Endothelial cell of hepatic sinusoid (primary cell): ENCODE data around the gene MYBPHL.

Experiments used
- in situ Hi-C: cut with HindIII; loops from 2 replicates; pipeline ENCODE4 v1.10.0; 2017; ENCODE audit warnings: low sequenced_read_pairs

Gene MYBPHL

DNA sequence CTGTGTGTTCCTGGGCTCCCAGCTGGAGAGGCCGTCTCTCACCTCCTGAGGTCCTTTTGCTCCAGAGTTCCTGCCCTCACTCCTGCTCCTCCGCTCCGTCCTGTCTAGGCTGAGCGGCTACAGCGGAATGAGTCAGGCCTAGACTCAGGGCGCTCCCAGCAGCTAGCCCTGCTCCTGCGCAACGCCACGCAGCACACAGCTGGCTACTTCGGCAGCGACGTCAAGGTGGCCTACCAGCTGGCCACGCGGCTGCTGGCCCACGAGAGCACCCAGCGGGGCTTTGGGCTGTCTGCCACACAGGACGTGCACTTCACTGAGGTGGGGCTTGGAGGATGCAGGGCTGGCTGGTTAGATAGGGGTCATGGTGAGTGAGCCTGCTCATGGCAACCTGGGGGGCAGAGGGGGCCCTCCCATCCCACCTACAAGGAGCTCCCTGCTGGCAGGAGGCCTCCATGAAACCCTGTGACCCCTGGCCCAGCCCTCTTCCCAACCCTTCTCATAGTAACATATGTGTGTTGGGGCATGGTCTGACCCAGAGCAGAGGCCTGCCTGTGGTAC, 39.0 kb downstream of the MYBPHL start:
- in situ Hi-C loops = no loop called here

DNA sequence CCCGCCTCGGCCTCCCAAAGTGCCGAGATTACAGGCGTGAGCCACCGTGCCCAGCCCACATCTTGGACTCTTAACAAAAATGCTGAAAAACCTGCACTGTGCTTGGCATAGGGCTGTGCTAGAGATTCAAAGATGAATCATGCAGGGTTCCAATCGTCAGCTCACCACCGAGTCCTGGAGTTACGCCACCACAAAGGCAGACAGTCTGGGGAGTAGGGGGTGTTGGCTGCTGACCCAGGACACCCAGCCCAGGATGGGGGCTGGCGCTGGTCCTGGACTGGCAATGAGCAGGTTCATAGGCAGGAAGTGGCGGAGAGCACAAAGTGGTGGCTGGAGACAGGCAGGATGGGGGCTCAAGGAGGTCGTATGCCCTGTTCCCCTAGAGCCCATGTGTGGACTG, 39.8 kb downstream of the MYBPHL start:
- in situ Hi-C loops = no loop called here

DNA sequence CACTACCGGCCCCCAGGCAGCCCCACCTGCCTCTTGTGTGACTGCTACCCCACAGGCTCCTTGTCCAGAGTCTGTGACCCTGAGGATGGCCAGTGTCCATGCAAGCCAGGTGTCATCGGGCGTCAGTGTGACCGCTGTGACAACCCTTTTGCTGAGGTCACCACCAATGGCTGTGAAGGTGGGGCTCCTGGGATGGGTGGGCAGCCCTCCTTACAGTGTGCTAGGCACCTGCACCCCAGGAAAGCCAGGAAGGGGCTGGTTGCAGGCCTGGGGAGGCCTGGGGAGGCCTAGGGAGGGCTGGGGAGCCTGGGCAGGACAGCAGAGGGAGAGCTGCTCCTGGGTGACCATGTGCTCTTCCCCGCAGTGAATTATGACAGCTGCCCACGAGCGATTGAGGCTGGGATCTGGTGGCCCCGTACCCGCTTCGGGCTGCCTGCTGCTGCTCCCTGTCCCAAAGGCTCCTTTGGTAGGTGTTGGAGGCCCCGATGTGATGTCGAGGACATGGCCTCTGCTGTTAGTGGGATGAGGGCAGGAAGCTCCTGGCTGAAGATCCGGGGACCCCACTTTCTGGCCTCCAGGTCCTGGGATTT, 41.0 kb downstream of the MYBPHL start:
- in situ Hi-C loops = no loop called here

DNA sequence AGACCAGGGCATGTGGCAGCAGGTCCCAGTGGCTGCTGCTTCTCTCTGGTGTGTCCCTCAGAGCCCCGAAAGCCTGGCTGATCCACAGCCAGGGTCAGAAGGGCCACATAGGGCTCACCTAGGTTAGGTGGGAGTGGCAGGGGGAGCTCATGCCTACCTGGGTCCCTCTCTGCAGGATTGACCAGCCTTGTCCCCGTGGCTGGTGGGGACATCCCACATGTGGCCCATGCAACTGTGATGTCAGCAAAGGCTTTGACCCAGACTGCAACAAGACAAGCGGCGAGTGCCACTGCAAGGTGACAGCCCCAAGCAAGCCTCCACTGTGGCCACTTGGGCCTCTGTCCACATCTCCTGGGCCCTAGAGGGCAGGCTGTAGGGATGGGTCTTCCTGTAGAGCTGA, 41.8 kb downstream of the MYBPHL start:
- in situ Hi-C loops = no loop called here

DNA sequence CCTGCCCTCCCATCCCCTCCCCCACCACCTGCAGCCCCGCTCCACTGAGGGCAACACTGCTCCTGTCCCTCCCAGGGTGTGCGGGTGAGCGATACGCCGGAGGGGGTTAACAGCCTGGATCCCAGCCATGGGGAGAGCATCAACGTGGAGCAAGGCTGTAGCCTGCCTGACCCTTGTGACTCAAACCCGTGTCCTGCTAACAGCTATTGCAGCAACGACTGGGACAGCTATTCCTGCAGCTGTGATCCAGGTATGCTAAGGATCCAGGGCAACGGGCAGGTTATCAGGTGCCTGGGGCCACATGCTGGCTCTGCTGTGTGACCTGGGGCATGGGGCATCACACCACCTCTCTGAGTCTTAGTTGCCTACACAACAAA, 42.4 kb downstream of the MYBPHL start:
- in situ Hi-C loops = no loop called here

DNA sequence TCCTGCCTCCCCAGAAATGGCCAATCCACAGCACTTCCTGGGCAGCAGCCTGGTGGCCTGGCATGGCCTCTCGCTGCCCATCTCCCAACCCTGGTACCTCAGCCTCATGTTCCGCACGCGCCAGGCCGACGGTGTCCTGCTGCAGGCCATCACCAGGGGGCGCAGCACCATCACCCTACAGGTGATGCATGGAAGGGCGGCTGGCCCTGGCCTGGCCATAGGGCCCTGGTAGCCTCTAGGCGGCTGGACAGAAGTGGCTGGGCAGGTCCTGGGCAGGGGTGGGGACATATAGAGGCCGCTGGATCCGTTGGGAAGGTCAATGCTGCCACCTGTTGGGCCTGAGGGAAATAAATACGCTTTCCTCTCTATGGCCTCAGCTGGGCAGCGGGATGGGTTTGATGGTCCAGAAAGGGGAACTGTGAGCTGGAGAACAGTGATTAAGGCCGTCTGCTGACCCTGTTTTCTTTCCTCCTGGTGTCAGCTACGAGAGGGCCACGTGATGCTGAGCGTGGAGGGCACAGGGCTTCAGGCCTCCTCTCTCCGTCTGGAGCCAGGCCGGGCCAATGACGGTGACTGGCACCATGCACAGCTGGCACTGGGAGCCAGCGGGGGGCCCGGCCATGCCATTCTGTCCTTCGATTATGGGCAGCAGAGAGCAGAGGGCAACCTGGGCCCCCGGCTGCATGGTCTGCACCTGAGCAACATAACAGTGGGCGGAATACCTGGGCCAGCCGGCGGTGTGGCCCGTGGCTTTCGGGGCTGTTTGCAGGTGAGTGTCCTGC, 43.0 kb downstream of the MYBPHL start:
- in situ Hi-C loops = no loop called here

DNA sequence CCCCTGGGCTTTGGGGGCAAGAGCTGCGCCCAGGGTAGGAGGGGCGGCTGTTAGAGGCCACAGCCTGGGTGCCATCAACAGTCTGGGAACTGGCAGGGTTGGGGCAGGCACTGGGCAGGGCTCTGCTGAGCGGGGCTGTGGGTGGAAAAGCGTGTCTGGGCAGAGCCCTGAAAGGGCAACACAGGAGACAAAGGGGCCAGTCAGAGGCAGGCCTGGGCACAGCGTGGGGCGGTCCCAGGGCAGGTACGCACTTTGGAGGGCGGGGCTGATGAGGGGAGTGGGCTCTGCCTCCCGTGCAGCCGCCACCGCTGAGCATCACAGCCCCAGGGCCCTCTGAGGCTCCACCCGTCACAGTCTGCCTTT, 43.6 kb downstream of the MYBPHL start:
- in situ Hi-C loops = no loop called here

DNA sequence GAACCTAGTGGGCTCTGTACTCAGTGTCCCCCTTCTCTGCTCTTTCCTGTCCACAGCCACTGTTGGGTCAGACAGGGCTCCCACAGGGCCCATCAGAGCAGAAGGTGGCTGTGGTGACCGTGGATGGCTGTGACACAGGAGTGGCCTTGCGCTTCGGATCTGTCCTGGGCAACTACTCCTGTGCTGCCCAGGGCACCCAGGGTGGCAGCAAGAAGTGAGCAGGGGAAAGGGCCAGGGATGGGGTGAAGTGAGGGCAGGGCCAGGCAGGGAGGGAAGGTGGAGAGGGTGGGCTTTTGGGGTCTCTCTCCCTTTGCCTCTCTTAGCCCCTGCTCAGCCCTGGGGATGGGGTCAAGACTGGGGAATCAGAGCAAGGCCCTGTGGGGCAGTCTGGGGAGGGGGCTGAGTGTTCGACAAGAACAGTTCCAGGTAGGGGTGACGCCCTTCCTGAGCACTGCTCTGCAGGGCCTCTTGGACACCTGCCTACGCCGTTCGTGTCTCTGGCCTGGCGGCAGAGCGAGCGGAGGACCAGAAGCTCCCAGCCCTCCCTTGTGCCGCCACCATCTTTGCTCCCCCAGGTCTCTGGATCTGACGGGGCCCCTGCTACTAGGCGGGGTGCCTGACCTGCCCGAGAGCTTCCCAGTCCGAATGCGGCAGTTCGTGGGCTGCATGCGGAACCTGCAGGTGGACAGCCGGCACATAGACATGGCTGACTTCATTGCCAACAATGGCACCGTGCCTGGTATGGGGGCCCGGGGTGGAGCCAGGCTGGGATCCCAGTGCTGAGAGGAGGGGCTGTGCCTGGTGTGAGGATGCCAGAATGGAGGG, 44.4 kb downstream of the MYBPHL start:
- in situ Hi-C loops = no loop called here

DNA sequence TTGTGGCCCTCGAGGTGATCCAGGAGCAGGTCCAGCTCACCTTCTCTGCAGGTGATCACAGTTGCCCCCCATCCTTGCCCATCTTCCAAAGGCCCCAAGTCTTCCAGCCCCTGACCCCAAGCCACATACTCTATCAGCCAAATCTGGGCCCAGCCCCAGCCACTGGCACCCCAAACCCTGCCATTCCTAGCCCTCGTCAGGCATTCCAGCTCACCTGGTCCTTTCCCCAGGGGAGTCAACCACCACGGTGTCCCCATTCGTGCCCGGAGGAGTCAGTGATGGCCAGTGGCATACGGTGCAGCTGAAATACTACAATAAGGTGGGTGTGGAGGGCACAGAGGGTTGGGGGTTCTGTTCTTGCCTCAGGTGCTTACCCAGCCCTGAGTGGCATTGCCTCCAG, 45.2 kb downstream of the MYBPHL start:
- in situ Hi-C loops = no loop called here

DNA sequence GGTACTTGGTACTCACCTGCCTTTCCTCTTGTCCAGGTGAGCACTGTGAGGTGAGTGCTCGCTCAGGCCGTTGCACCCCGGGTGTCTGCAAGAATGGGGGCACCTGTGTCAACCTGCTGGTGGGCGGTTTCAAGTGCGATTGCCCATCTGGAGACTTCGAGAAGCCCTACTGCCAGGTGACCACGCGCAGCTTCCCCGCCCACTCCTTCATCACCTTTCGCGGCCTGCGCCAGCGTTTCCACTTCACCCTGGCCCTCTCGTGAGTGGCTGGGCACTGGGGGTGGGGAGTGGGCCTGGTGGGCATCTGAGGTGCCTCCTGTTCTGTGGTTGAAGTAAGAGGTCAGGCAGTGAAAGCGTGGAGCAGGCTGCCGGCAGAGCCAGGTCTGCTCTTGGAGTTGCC, 45.8 kb downstream of the MYBPHL start:
- in situ Hi-C loops = no loop called here

DNA sequence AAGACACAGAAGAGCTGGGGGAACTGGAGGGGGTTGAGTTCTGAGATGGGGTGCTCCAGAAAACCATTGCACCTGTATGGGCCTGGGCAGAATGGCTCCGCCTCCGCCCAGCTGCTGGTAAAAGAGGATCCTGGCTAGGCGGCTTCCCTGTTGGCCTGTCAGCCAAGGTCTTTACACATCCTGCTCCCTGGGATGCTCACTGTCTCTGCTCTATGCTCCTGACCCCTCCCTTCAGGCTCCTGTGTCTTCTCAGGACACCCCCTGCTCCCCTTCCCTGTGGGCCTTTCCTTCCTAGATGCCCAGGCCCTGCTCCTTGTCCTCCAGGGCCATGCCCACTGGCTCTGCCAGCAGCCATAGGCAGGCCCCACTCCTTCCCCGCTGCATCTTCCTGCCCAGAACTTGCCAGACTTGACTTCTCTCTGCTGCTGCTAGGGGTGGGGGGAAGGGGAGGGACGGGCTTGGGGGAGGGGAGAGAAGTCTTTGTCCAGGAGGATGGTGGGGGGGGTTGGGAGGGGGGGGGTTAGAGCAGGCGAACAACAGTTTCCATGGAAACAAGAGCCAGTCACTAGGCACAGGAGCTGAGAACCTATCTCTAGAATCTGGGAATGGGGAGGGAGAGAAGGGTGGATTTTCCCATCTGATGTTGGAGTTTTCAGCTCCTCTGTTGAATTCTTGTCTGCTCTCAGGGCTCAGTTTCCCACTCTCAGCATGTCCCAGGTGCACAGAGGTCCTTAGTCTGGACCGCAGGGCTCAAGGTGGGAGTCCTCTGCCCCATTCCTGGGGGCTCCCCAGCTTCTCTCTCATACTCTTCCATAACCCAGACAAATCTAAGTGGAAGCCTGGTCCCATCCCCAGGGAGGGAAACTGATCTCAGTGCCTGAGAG, 46.9 kb downstream of the MYBPHL start:
- in situ Hi-C loops = loop anchor here (5.0 kb wide), 1 partner anchor 58 kb away; no protein-coding TSS in a partner anchor

DNA sequence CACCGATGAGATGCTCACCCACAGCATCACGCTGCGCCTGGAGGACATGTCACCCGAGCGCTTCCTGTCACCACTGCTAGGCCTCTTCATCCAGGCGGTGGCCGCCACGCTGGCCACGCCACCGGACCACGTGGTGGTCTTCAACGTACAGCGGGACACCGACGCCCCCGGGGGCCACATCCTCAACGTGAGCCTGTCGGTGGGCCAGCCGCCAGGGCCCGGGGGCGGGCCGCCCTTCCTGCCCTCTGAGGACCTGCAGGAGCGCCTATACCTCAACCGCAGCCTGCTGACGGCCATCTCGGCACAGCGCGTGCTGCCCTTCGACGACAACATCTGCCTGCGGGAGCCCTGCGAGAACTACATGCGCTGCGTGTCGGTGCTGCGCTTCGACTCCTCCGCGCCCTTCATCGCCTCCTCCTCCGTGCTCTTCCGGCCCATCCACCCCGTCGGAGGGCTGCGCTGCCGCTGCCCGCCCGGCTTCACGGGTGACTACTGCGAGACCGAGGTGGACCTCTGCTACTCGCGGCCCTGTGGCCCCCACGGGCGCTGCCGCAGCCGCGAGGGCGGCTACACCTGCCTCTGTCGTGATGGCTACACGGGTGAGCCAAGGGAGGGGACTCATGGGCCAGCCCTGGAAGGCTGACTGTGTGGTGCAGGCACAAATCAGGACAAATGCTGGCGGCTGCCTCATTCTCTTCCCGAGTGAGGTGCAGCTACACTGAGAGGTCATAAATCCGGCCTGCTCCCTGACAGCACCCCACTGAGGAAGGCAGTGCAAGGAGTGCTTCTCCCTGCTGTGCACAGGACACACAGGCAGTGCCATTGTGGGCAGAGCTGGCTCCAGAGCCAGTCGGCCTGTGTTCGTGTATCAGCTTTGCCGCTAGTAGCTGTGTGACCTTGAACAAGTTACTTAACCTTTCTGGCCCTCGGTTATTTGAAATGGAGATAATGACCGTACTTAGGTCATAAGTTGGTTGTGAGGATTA, 48.0 kb downstream of the MYBPHL start:
- in situ Hi-C loops = loop anchor here (5.0 kb wide), 1 partner anchor 56 kb away; no protein-coding TSS in a partner anchor

DNA sequence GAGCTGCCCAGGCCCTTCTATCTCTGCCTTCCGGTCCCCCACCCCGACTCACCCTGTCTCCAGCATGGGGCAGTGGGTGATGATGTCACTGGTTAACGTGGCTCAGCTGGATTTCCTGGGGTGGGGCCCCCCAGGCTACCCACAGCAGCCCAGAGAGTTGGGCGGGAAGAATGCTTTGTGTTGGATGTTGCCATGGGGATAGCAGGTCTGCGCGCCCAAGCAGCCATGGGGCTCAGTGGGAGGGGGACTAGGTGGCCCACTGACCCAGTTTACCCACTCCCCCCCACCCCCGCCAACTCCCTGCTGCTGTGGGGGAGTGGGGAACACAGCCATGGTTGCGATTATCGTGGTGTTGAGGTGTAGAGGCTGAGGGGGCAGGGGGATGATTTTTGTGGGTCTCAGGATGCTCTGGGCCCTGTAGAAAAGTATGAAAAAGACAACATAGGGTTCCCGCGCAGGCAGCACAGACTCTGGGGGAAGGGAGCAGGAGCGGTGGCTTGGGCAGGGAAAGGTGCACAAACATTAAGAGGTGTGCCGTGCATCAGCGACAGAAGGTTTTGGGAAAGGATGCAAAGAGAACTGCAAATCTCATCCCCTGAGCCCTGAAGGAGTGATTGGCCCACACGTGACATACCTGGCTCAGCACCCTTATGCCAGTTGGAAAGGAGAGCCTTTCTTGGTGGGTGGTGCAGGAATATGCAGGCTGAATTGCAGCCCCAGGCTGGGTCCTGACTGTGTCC, 49.0 kb downstream of the MYBPHL start:
- in situ Hi-C loops = loop anchor here (5.0 kb wide), 1 partner anchor 56 kb away; no protein-coding TSS in a partner anchor

DNA sequence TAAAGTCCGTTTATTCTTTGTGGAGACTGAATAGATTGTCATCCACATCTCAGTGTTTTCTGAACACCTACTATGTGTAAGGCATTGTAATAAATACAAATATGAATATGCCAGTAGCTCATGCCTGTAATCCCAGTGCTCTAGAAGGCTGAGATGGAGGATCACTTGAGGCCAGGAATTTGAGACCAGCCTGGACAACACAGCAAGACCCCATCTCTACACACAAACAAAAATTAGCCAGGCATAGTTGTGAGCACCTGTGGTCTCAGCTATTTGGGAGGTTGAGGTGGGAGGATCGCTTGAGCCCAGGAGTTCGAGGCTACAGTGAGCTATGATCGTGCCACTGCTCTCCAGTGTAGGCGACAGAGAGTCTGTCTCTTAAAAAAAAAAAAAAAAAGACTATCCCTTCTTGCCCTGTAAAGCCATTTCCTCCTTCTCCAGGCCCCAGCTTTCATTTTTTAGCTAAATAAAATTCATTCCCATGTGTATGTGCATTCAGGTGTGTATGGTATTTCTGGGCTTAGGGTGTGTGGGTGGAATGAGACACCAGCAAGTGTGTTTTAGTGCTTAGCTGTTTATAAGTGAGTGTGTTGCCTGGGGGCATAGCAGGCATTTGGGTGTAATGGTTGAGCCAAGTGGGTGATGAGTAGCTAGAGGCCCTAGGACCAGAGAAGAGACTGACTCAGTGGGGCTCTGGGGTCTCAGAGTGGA, 49.7 kb downstream of the MYBPHL start:
- in situ Hi-C loops = loop anchor here (5.0 kb wide), 1 partner anchor 55 kb away; no protein-coding TSS in a partner anchor

DNA sequence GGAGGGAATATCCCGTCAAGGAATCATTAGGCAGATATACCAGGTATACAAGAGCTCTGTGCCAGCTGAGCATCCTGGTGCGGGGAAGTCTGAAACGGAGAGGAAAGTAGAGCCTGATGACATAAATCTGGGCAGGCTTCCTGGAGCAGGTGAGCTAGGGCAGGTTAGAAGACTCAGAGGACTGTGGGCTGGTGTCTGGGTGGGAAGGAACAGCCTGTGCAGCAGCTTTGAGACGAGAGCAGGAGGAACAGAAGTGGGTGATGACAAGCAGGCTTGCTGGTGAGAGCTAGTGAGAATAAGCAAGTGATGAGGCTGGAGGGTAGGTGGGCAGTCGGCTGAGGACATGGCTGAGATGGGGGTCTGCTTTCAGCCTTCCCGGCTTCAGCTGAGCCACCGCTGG, 50.7 kb downstream of the MYBPHL start:
- in situ Hi-C loops = loop anchor here (5.0 kb wide), 1 partner anchor 54 kb away; no protein-coding TSS in a partner anchor

DNA sequence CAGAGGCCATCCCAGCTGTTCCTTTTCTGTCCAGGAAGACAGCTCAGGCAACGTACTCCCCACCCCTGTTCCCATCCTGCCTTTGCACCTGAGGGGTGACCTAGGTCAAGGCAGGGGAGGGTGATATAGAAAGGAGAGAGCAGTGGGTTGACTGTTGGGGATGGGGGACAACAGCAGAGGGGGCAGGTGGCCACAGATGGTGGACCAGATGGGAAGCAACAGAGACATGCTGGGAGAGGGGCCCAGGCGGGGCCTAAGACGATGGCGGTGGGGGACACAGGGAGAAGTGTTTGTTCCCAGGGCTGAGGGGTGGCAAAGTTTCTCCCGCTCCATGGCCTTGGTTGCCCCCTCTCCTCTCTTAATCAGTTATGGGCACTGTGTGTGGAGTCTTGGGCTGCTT, 51.1 kb downstream of the MYBPHL start:
- in situ Hi-C loops = loop anchor here (5.0 kb wide), 1 partner anchor 53 kb away; no protein-coding TSS in a partner anchor

DNA sequence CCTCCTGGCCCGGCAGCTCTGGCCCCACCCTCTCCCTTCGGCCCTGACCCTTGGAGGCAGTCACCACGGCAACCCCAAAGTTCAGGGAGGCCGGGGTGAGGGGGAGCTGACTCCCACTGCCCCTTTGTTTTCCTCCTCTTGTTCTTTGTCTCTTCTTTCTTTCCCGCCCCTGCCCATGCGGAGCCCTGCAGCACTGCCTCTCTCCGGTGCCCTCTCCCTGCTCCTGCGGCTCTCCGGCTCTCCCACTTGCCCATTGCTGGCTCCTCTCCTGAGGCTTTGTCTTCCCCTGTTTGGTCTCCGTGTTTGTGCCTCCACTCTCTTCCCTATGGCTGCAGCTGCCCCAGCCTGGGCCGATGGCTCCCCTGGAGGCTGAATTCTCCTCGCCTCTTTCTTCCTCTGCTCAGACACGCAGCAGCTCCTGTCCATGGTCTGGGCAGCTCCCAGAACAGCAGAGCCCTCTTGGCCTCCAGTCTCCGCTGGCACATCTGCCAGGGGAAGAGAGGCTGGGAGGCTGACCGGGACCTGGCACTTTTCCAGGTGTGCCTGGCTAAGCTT, 51.6 kb downstream of the MYBPHL start:
- in situ Hi-C loops = loop anchor here (5.0 kb wide), 1 partner anchor 53 kb away; no protein-coding TSS in a partner anchor
